Uterus (tissue), 4 donors: ENCODE measurements around the gene PIP4K2B. TPM values are rescaled to one million over a fixed set of nuclear protein-coding genes. Genes with fewer than 3 reads are reported as not detected.

Experiments used
- DNase-seq, 2 donors: peaks; one replicate each; pipeline ENCODE4 v3.0.0-alpha.2; 2019 to 2020
- H3K27ac ChIP-seq, 2 donors: fragments of 200-600 bp; sonication (generic); 1 replicate in 1 of 2; 2 replicates in 1 of 2; pipeline ENCODE4 v1.5.1; 2016 to 2018
- H3K27me3 ChIP-seq, 2 donors: fragments of 200-600 bp; sonication (generic); one replicate each; pipeline ENCODE4 v1.5.1; 2018 to 2019; ENCODE audit warnings: control low read depth in 1 of 2
- H3K36me3 ChIP-seq, 2 donors: fragments of 200-600 bp; sonication (generic); one replicate each; pipeline ENCODE4 v1.5.1; 2019; ENCODE audit warnings: control low read depth in 1 of 2
- H3K4me1 ChIP-seq, 2 donors: fragments of 200-600 bp; sonication (generic); one replicate each; pipeline ENCODE4 v1.5.1; 2018 to 2019; ENCODE audit warnings: control low read depth in 1 of 2
- H3K4me3 ChIP-seq, 2 donors: fragments of 200-600 bp; sonication (generic); 1 replicate in 1 of 2; 2 replicates in 1 of 2; pipeline ENCODE4 v1.5.1; 2018 to 2019; ENCODE audit warnings: mild to moderate bottlenecking in 1 of 2
- H3K9me3 ChIP-seq, 2 donors: fragments of 200-600 bp; sonication (generic); one replicate each; pipeline ENCODE4 v1.5.1; 2019; ENCODE audit warnings: control low read depth in 1 of 2
- CTCF ChIP-seq, 4 experiments: fragments of 200-600 bp in 2 of 4; fragments of 450-650 bp in 2 of 4; sonication (generic) in 2 of 4; IDR thresholded peaks; one replicate each; pipeline ENCODE4 v1.5.1; 2016 to 2019; ENCODE audit warnings: antibody characterized with exemption in 4 of 4, mild to moderate bottlenecking in 2 of 4, moderate library complexity in 1 of 4
- POLR2A ChIP-seq, 2 donors: fragments of 450-650 bp; IDR thresholded peaks; one replicate each; pipeline ENCODE4 v1.6.1; 2016; ENCODE audit warnings: antibody characterized with exemption in 2 of 2, mild to moderate bottlenecking in 1 of 2, moderate library complexity in 1 of 2
- intact Hi-C: fragments of 100-400 bp; cut with DNase I; formaldehyde crosslinking; loops from one replicate; pipeline ENCODE4 v1.15.1; 2023; ENCODE audit warnings: low total_unique reads
- total RNA-seq, 4 donors: library from RNA; depleted of rRNA in 3 of 4; stranded (reverse); fragments of >200 nt in 3 of 4; gene quantifications; one replicate each; pipeline versions ENCODE4 v1.1.0 to v1.2.4, GENCODE V29; 2014 to 2023
- donor health status: DM: yes; HTN: yes; CAD: no.

Gene PIP4K2B
- total RNA-seq, 4 donors from 2014 or later = 23.2 to 89.5 (median 42.3) TPM

- intact Hi-C loops = no loop called here
- Histone ChIP-seq H3K27me3 (no peaks in the 10 kb centered on the region), H3K4me1 (peaks cover 0 to 22% of the 10 kb centered on the region in 2 donors), H3K36me3 (no peaks in the 10 kb centered on the region), H3K9me3 (no peaks in the 10 kb centered on the region), H3K4me3 (peak overlapping the region; percentile 70 to 76), H3K27ac (peak overlapping the region; percentile 33 to 81)
- TF ChIP-seq CTCF (IDR thresholded peaks at IDR 0.05) = no peak
- TF ChIP-seq POLR2A (IDR thresholded peaks at IDR 0.05) = no peak
- no peak for DNase-seq
These were observed 48.1 kb downstream of the PIP4K2B start for GRCh38 chr17:38751144-38751807.

GRCh38 chr17:38750312-38751121, 48.8 kb downstream of the PIP4K2B start:
- Histone ChIP-seq H3K36me3 (no peaks in the 10 kb centered on the region), H3K9me3 (no peaks in the 10 kb centered on the region), H3K27ac (peak overlapping the region; percentile 82 to 89), H3K27me3 (no peaks in the 10 kb centered on the region), H3K4me3 (peak overlapping the region in 1 of 2 donors; percentile 93), H3K4me1 (peaks cover 0 to 23% of the 10 kb centered on the region in 2 donors)
- DNase-seq = no peak
- intact Hi-C loops = no loop called here
- TF ChIP-seq POLR2A (IDR thresholded peaks at IDR 0.05) (no peak), CTCF (IDR thresholded peaks at IDR 0.05) (no peak)

GRCh38 chr17:38750044-38750311, 49.4 kb downstream of the PIP4K2B start:
- no peaks in the 10 kb centered on the region for H3K36me3 ChIP-seq
- H3K27me3 ChIP-seq = no peaks in the 10 kb centered on the region
- H3K4me3 ChIP-seq = peak overlapping the region; percentile 78 to 93
- peak overlapping the region; percentile 82 to 89 for H3K27ac ChIP-seq
- peaks cover 0 to 23% of the 10 kb centered on the region in 2 donors for H3K4me1 ChIP-seq
- no peaks in the 10 kb centered on the region for H3K9me3 ChIP-seq
- TF ChIP-seq POLR2A (IDR thresholded peaks at IDR 0.05) = no peak
- TF ChIP-seq CTCF (IDR thresholded peaks at IDR 0.05) = no peak
- no peak for DNase-seq
- intact Hi-C loops = no loop called here

- no peaks in the 10 kb centered on the region for H3K36me3 ChIP-seq
- H3K27me3 ChIP-seq = no peaks in the 10 kb centered on the region
- H3K4me3 ChIP-seq = peak overlapping the region; percentile 78 to 93
- intact Hi-C loops = no loop called here
- H3K4me1 ChIP-seq = peaks cover 0 to 23% of the 10 kb centered on the region in 2 donors
- peak overlapping the region; percentile 82 to 89 for H3K27ac ChIP-seq
- DNase-seq = peak; percentile 91
- H3K9me3 ChIP-seq = no peaks in the 10 kb centered on the region
- TF ChIP-seq POLR2A (IDR thresholded peaks at IDR 0.05) (peak; percentile 20 to 75), CTCF (IDR thresholded peaks at IDR 0.05) (peak in 2 of 4 experiments; percentile 3 to 11)
These were observed 49.9 kb downstream of the PIP4K2B start for GRCh38 chr17:38749223-38750043.
